8988T (cell line): ENCODE data around the gene CCDC12.

Experiments
- DNase-seq: peaks from one replicate; pipeline ENCODE4 v3.0.0; 2011

The CCDC12 gene

GRCh38 chr3:46903341-46904302, 72.9 kb downstream of the CCDC12 start:
- peak; percentile 81 for DNase-seq

GRCh38 chr3:46902188-46902631, 74.3 kb downstream of the CCDC12 start:
- DNase-seq: peak; percentile 20

- no peak for DNase-seq
Measured at GRCh38 chr3:46901591-46902187, 74.9 kb downstream of the CCDC12 start.

- DNase-seq: no peak
Measured at GRCh38 chr3:46901061-46901460, 75.5 kb downstream of the CCDC12 start.

GRCh38 chr3:46900356-46900755, 76.2 kb downstream of the CCDC12 start:
- no peak for DNase-seq

GRCh38 chr3:46900007-46900292, 76.6 kb downstream of the CCDC12 start:
- peak; percentile 19 for DNase-seq

GRCh38 chr3:46899151-46900006, 77.2 kb downstream of the CCDC12 start:
- DNase-seq: peak; percentile 32

- DNase-seq: peak; percentile 15
Measured at GRCh38 chr3:46898321-46899150, 78.0 kb downstream of the CCDC12 start.

GRCh38 chr3:46897829-46898320, 78.7 kb downstream of the CCDC12 start:
- DNase-seq: peak; percentile 51

- no peak for DNase-seq
Measured at GRCh38 chr3:46897031-46897430, 79.5 kb downstream of the CCDC12 start.

GRCh38 chr3:46896386-46896785, 80.2 kb downstream of the CCDC12 start:
- no peak for DNase-seq

GRCh38 chr3:46895761-46896160, 80.8 kb downstream of the CCDC12 start:
- DNase-seq: no peak

GRCh38 chr3:46895204-46895660, 81.3 kb downstream of the CCDC12 start:
- DNase-seq: peak; percentile 87

- DNase-seq: no peak
Measured at GRCh38 chr3:46894256-46894655, 82.3 kb downstream of the CCDC12 start.

GRCh38 chr3:46893763-46894162, 82.8 kb downstream of the CCDC12 start:
- no peak for DNase-seq

- DNase-seq: no peak
Measured at GRCh38 chr3:46893146-46893748, 83.3 kb downstream of the CCDC12 start.

GRCh38 chr3:46892285-46893145, 84.0 kb downstream of the CCDC12 start:
- DNase-seq: peak; percentile 99

GRCh38 chr3:46891132-46891531, 85.4 kb downstream of the CCDC12 start:
- DNase-seq: no peak

- DNase-seq: no peak
Measured at GRCh38 chr3:46890132-46890531, 86.4 kb downstream of the CCDC12 start.

- DNase-seq: no peak
Measured at GRCh38 chr3:46889381-46890110, 87.0 kb downstream of the CCDC12 start.
